DOHH2 (cell line): Measurements from ENCODE around the gene DNER.

Source experiments
- H3F3A ChIP-seq: fragments of 200-600 bp; sonication (generic), shearing (Covaris generic); 2 replicates; pipeline ENCODE4 v1.6.0; 2016; ENCODE audit warnings: antibody characterized with exemption, mild to moderate bottlenecking; ENCODE audit not compliant: control insufficient read depth, insufficient read depth
- H3K27ac ChIP-seq: fragments of 200-600 bp; sonication (generic); 2 replicates; pipeline ENCODE4 v1.5.1; 2014; ENCODE audit warnings: low read depth, mild to moderate bottlenecking, low read length, moderate library complexity
- H3K27me3 ChIP-seq: fragments of 200-600 bp; sonication (generic); 2 replicates; pipeline ENCODE4 v1.6.1; 2014; ENCODE audit warnings: mild to moderate bottlenecking, low read length, mixed read lengths; ENCODE audit not compliant: control insufficient read depth
- H3K36me3 ChIP-seq: fragments of 200-600 bp; sonication (generic); 2 replicates; pipeline ENCODE4 v1.6.1; 2014; ENCODE audit warnings: mild to moderate bottlenecking, low read length, moderate library complexity, mixed read lengths; ENCODE audit not compliant: control insufficient read depth
- H3K4me1 ChIP-seq: fragments of 200-600 bp; sonication (generic); 2 replicates; pipeline ENCODE4 v1.6.1; 2014; ENCODE audit warnings: mild to moderate bottlenecking, low read length, mixed read lengths; ENCODE audit not compliant: control insufficient read depth
- H3K4me2 ChIP-seq: fragments of 200-600 bp; sonication (generic); 2 replicates; pipeline ENCODE4 v1.6.0; 2014; ENCODE audit warnings: mild to moderate bottlenecking, low read length, moderate library complexity
- H3K4me3 ChIP-seq: fragments of 200-600 bp; sonication (generic); 2 replicates; pipeline ENCODE4 v1.5.1; 2014; ENCODE audit warnings: mild to moderate bottlenecking, low read length, mixed read lengths
- H3K79me2 ChIP-seq: fragments of 200-600 bp; sonication (generic); 2 replicates; pipeline ENCODE4 v1.6.1; 2014; ENCODE audit warnings: mild to moderate bottlenecking, low read length, mixed read lengths; ENCODE audit not compliant: control insufficient read depth
- H3K9me2 ChIP-seq: fragments of 200-600 bp; sonication (generic); replicated peaks from 2 replicates; pipeline ENCODE4 v1.6.1; 2014; ENCODE audit warnings: mild to moderate bottlenecking, low read length, mixed read lengths; ENCODE audit not compliant: control insufficient read depth
- H3K9me3 ChIP-seq: fragments of 200-600 bp; sonication (generic); 2 replicates; pipeline ENCODE4 v1.6.1; 2014; ENCODE audit warnings: antibody characterized with exemption, low read length, mixed read lengths; ENCODE audit not compliant: control insufficient read depth, insufficient read depth
- H4K20me1 ChIP-seq: fragments of 200-600 bp; sonication (generic); 2 replicates; pipeline ENCODE4 v1.6.0; 2014; ENCODE audit warnings: low read depth, mild to moderate bottlenecking, antibody characterized with exemption, low read length, moderate library complexity; ENCODE audit not compliant: control insufficient read depth, insufficient read depth
- EZH2phosphoT487 ChIP-seq: fragments of 200-600 bp; sonication (generic); IDR thresholded peaks from 2 replicates; pipeline ENCODE4 v1.6.1; 2017; ENCODE audit warnings: borderline replicate concordance, mild to moderate bottlenecking, antibody characterized with exemption, low read length, moderate library complexity, mixed read lengths
- TF ChIP-seq, protein P1 (sequence below): fragments of 200-600 bp; sonication (generic); IDR thresholded peaks from one replicate; pipeline ENCODE4 v1.5.1; 2014; ENCODE audit warnings: antibody characterized with exemption, mild to moderate bottlenecking, low read depth, low read length; ENCODE audit not compliant: poor library complexity, severe bottlenecking

Gene DNER

DNA sequence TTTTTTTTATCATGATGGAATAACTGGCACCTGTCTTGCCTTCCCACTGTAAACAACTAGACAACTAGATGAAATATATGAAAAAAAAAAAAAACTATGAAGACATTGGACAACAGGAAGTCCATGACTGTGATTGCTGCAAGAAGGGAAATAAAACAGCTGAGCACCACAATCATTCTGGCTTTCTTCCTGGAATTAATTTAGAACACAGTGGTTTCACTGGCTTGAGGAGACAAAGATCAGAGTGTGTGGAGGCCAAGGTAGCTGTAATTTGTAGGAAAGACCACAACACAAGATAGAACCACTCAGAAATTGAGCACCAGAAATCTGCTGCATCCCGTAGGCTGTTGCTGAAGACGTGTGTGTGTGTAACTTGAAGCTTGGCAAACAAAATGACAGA is 322.2 kb downstream of the DNER start:
- H3K27me3 ChIP-seq = peaks cover 12% of the 10 kb centered on the region
- no peaks in the 10 kb centered on the region for H3K36me3 ChIP-seq
- no peaks in the 10 kb centered on the region for H3K9me2 ChIP-seq
- H3K27ac ChIP-seq = no peak overlapping the region
- peaks cover 4% of the 10 kb centered on the region; the same call in 1 of the 2 replicates for H3K9me3 ChIP-seq
- H3F3A ChIP-seq = no peaks in the 10 kb centered on the region
- peaks cover 7% of the 10 kb centered on the region for H3K4me1 ChIP-seq
- no peaks in the 10 kb centered on the region for H4K20me1 ChIP-seq
- no peak overlapping the region for H3K4me3 ChIP-seq
- no peak for TF ChIP-seq EZH2phosphoT487
- TF ChIP-seq, protein P1, sequence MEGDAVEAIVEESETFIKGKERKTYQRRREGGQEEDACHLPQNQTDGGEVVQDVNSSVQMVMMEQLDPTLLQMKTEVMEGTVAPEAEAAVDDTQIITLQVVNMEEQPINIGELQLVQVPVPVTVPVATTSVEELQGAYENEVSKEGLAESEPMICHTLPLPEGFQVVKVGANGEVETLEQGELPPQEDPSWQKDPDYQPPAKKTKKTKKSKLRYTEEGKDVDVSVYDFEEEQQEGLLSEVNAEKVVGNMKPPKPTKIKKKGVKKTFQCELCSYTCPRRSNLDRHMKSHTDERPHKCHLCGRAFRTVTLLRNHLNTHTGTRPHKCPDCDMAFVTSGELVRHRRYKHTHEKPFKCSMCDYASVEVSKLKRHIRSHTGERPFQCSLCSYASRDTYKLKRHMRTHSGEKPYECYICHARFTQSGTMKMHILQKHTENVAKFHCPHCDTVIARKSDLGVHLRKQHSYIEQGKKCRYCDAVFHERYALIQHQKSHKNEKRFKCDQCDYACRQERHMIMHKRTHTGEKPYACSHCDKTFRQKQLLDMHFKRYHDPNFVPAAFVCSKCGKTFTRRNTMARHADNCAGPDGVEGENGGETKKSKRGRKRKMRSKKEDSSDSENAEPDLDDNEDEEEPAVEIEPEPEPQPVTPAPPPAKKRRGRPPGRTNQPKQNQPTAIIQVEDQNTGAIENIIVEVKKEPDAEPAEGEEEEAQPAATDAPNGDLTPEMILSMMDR = no peak
- no peaks in the 10 kb centered on the region for H3K79me2 ChIP-seq
- H3K4me2 ChIP-seq = no peak overlapping the region

DNA sequence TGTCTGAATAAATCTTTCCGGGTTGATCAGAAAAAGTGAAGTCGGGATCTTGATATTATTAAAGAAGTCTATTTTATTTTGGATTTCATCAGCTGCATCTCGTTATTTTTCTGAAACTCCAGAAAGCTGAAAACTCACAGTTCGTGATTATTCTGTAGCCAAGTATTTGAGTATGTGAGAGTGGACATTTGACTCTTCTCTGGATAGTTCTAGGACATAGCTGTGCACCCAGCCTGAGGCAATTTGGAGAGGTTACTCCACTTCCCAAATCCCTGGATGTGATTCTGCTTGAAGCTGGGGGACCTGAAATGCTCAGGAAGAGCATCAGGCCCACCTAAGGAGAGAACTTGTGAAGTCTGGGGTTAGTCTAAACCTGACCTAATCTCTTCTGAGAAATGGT is 325.6 kb downstream of the DNER start:
- Histone ChIP-seq H3K27ac (no peak overlapping the region), H4K20me1 (no peaks in the 10 kb centered on the region), H3K36me3 (no peaks in the 10 kb centered on the region), H3K79me2 (no peaks in the 10 kb centered on the region), H3K27me3 (peaks cover 12% of the 10 kb centered on the region), H3F3A (no peaks in the 10 kb centered on the region), H3K9me3 (no peaks in the 10 kb centered on the region), H3K4me1 (peaks cover 7% of the 10 kb centered on the region), H3K9me2 (no peaks in the 10 kb centered on the region), H3K4me2 (no peak overlapping the region), H3K4me3 (no peak overlapping the region)
- no peak for TF ChIP-seq EZH2phosphoT487
- TF ChIP-seq, protein P1 = no peak

DNA sequence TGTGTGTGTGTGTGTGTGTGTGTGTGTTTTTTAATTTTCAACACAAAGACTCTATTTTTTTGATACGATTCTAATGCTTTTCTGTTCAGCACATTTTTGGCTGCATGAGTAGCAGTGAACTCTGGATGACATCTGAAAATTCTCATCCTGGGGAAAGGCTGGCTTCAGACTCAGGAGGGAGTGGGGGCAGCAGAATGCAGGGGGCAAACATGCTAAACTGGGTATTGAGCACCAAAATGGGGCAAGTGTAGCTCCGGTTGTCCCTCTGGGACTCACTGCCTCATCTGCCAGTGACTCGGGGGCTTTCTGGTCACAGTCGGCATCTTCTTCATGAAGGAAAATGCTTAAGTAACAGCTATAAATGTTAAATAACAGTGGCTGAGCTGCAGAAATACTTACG is 326.5 kb downstream of the DNER start:
- H4K20me1 ChIP-seq = no peaks in the 10 kb centered on the region
- no peaks in the 10 kb centered on the region for H3K79me2 ChIP-seq
- TF ChIP-seq EZH2phosphoT487 = no peak
- TF ChIP-seq, protein P1 = no peak
- no peak overlapping the region for H3K4me3 ChIP-seq
- peaks cover 12% of the 10 kb centered on the region for H3K27me3 ChIP-seq
- no peaks in the 10 kb centered on the region for H3K9me2 ChIP-seq
- no peaks in the 10 kb centered on the region for H3K36me3 ChIP-seq
- peaks cover 7% of the 10 kb centered on the region for H3K4me1 ChIP-seq
- no peak overlapping the region for H3K27ac ChIP-seq
- 0 out of 2 replicates have a peak overlapping the region, but pooled peaks have one; percentile 17 for H3K4me2 ChIP-seq
- H3K9me3 ChIP-seq = no peaks in the 10 kb centered on the region
- no peaks in the 10 kb centered on the region for H3F3A ChIP-seq

DNA sequence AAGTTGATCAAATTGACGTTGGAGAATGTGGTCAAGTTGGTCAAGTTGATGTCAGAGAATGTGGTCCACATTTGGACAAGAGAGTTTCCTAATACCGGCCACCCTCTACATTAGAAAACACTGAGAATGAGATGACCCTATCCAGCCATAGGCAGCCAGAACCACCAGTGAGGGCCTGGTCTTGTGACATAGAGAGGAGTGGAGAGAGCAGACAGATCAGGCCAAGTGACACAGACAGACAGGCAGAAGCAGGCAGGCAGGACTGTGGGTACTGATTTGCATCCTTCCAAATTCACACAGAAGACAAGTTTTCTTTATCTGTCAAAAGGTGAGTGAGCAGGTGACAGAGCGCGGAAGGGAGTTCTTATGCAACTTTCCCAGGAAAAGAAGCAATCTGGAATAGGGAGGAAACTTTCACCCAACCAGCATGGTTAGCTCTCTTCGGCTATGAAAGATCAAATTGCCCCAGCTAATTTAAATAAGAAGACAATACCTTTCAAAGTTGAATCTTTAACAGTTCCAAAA is 334.2 kb downstream of the DNER start:
- Histone ChIP-seq H3K79me2 (no peaks in the 10 kb centered on the region), H3F3A (no peaks in the 10 kb centered on the region), H3K27ac (no peak overlapping the region), H3K9me2 (no peaks in the 10 kb centered on the region), H3K9me3 (no peaks in the 10 kb centered on the region), H3K4me3 (no peak overlapping the region), H3K4me1 (peaks cover 7% of the 10 kb centered on the region), H4K20me1 (no peaks in the 10 kb centered on the region), H3K36me3 (no peaks in the 10 kb centered on the region), H3K4me2 (no peak overlapping the region), H3K27me3 (no peaks in the 10 kb centered on the region)
- TF ChIP-seq, protein P1 = no peak
- no peak for TF ChIP-seq EZH2phosphoT487
